CD4-positive, alpha-beta T cell treated with Interleukin-1 beta for 1 hour (primary cell): ENCODE measurements around the gene LHX3.
"Not testable (repeated sequence)": the region's sequence is repeated elsewhere in the genome, so short reads cannot be mapped to it uniquely, and the experiment has no call there.

ENCODE experiments used
- DNase-seq, 2 donors: peaks; one replicate each; pipeline ENCODE4 v3.0.0-alpha.2; 2020 to 2022

The LHX3 gene

DNA sequence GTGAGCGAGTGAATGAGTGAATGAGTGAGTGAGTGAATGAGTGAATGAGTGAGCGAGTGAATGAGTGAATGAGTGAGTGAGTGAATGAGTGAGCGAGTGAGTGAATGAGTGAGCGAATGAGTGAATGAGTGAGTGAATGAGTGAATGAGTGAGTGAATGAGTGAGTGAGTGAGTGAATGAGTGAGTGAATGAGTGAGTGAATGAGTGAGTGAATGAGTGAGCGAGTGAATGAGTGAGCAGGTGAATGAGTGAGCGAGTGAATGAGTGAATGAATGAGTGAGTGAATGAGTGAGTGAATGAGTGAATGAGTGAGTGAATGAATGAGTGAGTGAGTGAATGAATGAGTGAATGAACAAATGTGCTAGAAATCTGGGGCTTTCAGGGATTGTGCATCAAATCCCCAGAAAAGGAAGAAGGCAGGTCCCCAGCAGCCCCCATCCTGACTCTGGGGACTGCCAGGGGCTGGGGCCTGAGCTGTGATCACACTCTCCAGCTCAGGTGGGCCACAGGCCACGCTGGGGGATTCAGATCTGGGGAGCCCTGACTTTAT lies 54.2 kb downstream of the LHX3 start:
- not testable (repeated sequence) for DNase-seq

DNA sequence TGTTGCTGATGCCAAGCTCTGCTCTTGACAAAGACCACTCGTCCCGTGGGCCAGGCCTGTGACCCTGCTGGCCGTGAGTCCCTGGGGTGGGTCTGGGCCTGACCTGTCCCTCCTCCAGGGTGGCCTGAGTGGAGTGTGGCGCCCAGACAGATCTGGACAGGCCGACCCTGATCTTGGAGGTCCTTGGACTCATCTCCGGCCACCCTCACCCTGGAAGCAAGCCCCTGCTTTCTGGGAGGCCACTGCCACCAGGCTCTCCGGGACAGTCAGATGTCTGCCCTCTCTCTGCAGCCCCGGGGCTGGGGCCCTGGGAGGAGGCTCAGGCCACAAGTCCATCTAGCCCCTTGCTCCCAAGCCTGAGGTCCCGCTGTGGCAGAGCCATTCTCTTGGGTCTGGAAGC lies 55.1 kb downstream of the LHX3 start:
- DNase-seq = no peak

DNA sequence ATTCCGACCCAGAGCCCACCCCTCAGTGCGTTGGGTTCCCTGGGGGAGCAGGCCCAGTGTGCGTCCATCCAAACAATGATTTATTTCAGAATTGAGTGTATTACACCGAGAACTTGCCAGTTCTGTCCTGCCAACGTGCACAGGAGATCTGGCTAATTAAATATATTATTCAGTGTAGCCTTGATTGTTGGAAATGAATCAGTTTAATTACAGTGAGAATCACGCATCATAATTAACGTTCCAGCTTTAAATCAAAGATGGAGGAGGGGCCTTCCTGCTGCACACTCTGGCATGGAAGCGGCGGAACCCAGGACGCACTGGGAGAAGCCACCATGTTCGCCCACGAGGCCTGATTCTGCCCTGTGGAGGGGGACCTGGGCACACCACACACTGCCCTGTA lies 55.6 kb downstream of the LHX3 start:
- no peak for DNase-seq

DNA sequence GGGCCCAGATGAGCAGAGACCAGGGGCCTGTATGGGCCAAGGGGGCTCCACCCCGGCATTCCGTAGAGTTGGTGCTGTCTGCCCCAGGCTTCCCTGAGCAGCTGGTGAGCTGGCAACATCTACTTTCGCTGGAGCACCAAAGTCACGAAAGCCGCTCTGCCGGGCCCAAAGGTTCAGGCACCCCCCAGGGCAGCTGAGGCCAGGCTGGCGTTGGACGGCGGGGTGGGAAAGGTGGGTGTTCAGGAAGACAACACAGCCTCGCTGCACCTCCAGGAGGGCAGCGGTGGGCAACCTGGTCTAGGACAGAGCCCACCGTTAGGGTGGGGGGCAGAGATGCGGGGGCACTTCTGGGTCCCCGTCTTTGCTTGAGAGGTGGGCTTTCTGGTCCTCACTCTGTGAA lies 56.2 kb downstream of the LHX3 start:
- no peak for DNase-seq

DNA sequence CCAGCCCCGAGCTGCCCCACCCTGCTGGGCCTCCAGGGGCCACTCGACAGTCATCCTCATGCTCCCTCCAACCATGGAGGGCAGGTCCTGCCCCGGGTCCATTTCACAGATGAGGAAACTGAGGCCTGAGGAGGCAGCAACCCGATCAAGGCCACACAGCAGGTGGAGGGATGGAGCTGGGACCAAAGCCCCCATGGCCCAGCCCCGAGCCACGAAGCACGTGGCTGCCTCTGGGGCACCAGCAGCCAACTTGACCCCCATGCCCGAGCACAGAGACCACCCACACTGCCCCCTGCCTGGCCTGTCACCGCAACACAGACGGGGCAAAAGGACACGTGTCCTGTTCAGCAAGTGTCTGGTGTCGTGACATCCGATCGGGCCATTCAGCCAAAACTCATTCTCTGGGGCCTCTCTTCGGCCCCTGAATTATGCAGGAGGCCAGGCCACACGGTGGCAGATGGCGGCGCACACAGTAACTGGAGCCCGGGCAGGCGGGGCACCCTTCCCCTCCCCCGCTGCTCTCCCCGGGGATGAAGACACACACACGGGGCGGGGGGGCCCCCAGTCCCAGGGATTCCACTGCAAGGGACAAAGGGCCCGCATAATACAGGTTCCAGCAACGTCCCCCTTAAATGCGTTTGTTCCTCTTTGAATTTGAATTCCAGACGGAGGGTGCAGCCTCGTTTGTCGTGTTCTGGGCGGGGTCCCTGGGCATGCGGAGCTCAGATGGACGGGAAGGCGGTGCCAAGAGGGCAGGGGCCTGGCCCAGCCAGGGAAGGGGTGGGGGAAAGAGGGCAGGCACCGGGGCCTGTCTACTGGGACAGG lies 56.8 kb downstream of the LHX3 start:
- no peak for DNase-seq

DNA sequence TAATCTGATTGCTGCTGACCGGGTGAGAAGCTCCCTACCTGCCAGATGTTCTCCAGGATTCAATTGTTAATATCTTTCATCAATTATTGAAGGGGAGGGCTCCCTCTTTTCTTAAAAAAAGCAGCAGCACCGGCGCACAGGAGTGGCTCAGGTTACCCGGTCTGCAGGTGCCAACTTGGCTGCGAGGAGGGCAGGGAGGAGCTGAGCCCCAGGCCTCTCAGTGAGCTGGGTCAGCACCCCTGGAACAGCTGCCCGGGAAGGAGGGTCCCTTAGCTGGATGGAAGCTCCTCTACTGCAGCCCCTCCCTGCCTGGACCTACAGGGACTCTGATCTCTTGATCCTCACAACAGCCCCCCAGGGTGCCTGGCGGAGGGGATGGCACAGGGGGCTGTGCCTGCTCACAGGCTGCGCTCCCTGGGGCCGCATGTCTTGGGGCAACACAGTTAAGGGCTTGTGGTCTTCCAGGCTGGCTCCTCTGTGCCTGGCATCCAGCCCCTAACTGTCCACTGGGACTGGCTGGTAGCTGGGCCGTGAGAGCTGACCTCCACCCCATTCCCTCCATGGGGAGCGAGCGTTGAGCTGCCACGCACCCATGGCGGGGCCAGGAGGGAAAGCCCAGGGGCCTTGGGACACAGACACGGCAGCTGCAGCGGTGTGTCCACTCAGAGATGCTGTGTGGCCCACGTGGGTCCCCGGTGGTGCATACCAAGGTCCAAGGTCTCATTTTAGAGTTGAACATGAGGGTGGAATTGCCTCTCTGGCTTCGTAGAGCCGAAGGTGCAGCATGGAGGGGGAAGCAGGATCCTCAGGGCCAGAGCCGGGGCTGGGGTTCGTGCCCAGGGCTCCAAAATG lies 57.7 kb downstream of the LHX3 start:
- DNase-seq = no peak
